ENCODE results near the gene DMAC2.
"Not testable (repeated sequence)": the region's sequence is repeated elsewhere in the genome, so short reads cannot be mapped to it uniquely, and the experiment has no call there.

DNA sequence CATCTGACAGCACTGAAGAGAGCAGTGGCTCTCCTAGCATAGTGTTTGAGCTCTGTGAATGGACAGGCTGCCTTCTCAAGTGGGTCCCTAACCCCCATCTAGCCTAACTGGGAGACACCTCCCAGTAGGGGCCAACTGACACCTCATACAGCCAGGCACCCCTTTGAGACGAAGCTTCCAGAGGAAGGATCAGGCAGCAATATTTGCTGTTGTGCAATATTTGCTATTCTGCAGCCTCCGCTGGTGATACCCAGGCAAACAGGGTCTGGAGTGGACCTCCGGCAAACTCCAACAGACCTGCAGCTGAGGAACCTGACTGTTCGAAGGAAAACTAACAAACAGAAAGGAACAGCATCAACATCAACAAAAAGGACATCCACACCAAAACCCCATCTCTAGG is 47.2 kb upstream of the DMAC2 start:
- TF ChIP-seq EMX1 (CRISPR knock-in tag; IDR thresholded peaks at IDR 0.05); ATF1 (CRISPR knock-in tag; IDR thresholded peaks at IDR 0.05); ESRRA (CRISPR knock-in tag; IDR thresholded peaks at IDR 0.05; ENCODE audit: borderline replicate concordance); ARID4B (CRISPR knock-in tag; IDR thresholded peaks at IDR 0.05; ENCODE audit: borderline replicate concordance); ZNF121 (CRISPR knock-in tag; IDR thresholded peaks at IDR 0.05); CREB1 (CRISPR knock-in tag; IDR thresholded peaks at IDR 0.05); ZNF512 (CRISPR knock-in tag; IDR thresholded peaks at IDR 0.05; ENCODE audit: borderline replicate concordance); CTCF (IDR thresholded peaks at IDR 0.05); ZNF416 (CRISPR knock-in tag; IDR thresholded peaks at IDR 0.05): not testable (repeated sequence)
- TF ChIP-seq, protein P1, sequence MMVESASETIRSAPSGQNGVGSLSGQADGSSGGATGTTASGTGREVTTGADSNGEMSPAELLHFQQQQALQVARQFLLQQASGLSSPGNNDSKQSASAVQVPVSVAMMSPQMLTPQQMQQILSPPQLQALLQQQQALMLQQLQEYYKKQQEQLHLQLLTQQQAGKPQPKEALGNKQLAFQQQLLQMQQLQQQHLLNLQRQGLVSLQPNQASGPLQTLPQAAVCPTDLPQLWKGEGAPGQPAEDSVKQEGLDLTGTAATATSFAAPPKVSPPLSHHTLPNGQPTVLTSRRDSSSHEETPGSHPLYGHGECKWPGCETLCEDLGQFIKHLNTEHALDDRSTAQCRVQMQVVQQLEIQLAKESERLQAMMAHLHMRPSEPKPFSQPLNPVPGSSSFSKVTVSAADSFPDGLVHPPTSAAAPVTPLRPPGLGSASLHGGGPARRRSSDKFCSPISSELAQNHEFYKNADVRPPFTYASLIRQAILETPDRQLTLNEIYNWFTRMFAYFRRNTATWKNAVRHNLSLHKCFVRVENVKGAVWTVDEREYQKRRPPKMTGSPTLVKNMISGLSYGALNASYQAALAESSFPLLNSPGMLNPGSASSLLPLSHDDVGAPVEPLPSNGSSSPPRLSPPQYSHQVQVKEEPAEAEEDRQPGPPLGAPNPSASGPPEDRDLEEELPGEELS (CRISPR knock-in tag; IDR thresholded peaks at IDR 0.05): not testable (repeated sequence)
- TF ChIP-seq, protein P2, sequence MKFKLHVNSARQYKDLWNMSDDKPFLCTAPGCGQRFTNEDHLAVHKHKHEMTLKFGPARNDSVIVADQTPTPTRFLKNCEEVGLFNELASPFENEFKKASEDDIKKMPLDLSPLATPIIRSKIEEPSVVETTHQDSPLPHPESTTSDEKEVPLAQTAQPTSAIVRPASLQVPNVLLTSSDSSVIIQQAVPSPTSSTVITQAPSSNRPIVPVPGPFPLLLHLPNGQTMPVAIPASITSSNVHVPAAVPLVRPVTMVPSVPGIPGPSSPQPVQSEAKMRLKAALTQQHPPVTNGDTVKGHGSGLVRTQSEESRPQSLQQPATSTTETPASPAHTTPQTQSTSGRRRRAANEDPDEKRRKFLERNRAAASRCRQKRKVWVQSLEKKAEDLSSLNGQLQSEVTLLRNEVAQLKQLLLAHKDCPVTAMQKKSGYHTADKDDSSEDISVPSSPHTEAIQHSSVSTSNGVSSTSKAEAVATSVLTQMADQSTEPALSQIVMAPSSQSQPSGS (CRISPR knock-in tag; IDR thresholded peaks at IDR 0.05; ENCODE audit: borderline replicate concordance, low read depth): not testable (repeated sequence)
- TF ChIP-seq, protein P3, sequence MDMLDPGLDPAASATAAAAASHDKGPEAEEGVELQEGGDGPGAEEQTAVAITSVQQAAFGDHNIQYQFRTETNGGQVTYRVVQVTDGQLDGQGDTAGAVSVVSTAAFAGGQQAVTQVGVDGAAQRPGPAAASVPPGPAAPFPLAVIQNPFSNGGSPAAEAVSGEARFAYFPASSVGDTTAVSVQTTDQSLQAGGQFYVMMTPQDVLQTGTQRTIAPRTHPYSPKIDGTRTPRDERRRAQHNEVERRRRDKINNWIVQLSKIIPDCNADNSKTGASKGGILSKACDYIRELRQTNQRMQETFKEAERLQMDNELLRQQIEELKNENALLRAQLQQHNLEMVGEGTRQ (CRISPR knock-in tag; IDR thresholded peaks at IDR 0.05): not testable (repeated sequence)
